Measurements from ENCODE around the gene PIGR.

Gene PIGR

DNA sequence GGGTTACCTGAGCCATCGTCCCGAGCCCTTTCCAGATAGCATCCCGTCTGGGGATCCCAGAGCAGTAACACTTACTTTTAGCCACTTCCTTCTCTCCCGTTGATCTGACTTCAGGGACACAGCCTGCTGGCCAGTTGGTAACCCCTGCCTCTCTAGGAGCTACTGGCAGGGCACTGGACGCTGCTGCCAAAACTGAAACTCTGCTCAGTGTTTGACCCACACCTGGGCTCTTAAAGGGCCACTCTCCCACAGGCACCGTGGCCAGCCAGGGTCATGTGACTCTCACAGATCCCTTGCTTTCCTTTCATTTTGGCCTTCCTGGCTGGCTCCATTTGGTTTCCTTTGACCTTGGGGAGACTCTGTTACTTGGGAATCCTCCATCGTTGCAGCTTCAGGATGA is at the start of gene PIGR:
PIGR (minus strand) TSS at position 206 of the 400 bp plus-strand sequence. CDS start 5,935 bp downstream, outside the sequence.
- no peak for DNase-seq
- in situ Hi-C loops (cut with HindIII; ENCODE audit: low pct_ligation_motif_present, low pct_unique_long_range_greater_than_20kb, low sequenced_read_pairs), result no loop called here

GRCh38 chr1:206992790-206993189 is 46.5 kb upstream of the PIGR start:
- in situ Hi-C loops (cut with HindIII; ENCODE audit: low pct_ligation_motif_present, low pct_unique_long_range_greater_than_20kb, low sequenced_read_pairs), result no loop called here
- no peak for DNase-seq

- in situ Hi-C loops (cut with HindIII; ENCODE audit: low pct_ligation_motif_present, low pct_unique_long_range_greater_than_20kb, low sequenced_read_pairs), result no loop called here
- DNase-seq, result no peak
These were observed 41.6 kb upstream of the PIGR start for GRCh38 chr1:206987873-206988272.

GRCh38 chr1:206986885-206987284 is 40.6 kb upstream of the PIGR start:
- no peak for DNase-seq

GRCh38 chr1:206986402-206986801 is 40.1 kb upstream of the PIGR start:
- no peak for DNase-seq
- in situ Hi-C loops (cut with HindIII; ENCODE audit: low pct_ligation_motif_present, low pct_unique_long_range_greater_than_20kb, low sequenced_read_pairs), result no loop called here

More at GRCh38 chr1:206986885-206987284, 40.6 kb upstream of the PIGR start:
- in situ Hi-C loops (cut with HindIII; ENCODE audit: low pct_ligation_motif_present, low pct_unique_long_range_greater_than_20kb, low sequenced_read_pairs), result no loop called here

DNA sequence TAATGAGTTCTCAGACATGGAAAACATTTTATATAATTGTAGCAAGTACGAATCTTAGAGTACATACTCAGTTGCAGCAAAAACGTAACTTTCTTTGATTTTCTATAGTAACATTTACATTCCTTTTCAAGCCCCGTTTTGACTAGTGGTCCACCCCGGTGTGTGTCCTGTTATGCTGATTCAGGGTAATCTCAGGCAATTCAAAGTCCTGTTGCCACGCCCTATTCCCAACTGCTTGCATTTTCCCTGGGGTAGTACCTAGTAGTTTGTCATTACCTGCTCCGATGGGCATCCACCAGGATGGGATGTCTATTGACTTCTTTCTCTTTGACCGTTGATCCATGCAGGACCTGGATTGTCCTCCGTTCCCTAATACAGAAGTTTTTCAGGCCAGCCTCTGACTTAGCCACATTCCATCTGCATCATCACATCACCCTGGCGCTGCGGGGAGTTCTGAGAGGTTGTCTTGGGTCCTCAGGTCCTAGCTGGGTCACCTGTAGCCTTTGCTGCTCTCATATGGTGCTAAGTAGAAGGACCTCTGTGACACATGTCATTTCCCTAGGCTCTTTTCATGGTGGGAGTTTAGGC is 39.0 kb upstream of the PIGR start:
- in situ Hi-C loops (cut with HindIII; ENCODE audit: low pct_ligation_motif_present, low pct_unique_long_range_greater_than_20kb, low sequenced_read_pairs), result no loop called here
- no peak for DNase-seq

DNA sequence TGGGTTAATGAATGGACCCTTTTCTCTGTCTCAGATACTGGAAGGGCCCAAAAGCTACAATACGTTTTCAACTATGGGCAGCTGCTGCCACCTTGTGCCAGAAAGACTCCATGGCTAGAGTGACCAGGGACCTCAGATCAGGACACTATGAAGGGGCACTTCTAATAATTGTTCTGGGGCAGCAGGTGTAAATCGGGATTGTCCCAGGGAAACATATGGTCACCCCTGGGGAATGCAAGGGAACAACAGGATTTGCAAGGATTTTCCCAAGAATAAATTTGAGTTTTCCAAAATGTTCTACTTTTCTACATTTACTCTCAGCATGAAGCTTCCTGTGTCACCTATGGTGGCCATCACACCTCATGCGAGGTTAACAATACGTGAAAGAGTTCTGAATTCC is 36.0 kb upstream of the PIGR start:
- in situ Hi-C loops (cut with HindIII; ENCODE audit: low pct_ligation_motif_present, low pct_unique_long_range_greater_than_20kb, low sequenced_read_pairs), result no loop called here
- peak; percentile 71 for DNase-seq

- DNase-seq, result peak; percentile 59
- in situ Hi-C loops (cut with HindIII; ENCODE audit: low pct_ligation_motif_present, low pct_unique_long_range_greater_than_20kb, low sequenced_read_pairs), result no loop called here
These were observed 33.2 kb upstream of the PIGR start for GRCh38 chr1:206979379-206980043.

- in situ Hi-C loops (cut with HindIII; ENCODE audit: low pct_ligation_motif_present, low pct_unique_long_range_greater_than_20kb, low sequenced_read_pairs), result no loop called here
- DNase-seq, result no peak
These were observed 32.0 kb upstream of the PIGR start for GRCh38 chr1:206978259-206978658.

DNA sequence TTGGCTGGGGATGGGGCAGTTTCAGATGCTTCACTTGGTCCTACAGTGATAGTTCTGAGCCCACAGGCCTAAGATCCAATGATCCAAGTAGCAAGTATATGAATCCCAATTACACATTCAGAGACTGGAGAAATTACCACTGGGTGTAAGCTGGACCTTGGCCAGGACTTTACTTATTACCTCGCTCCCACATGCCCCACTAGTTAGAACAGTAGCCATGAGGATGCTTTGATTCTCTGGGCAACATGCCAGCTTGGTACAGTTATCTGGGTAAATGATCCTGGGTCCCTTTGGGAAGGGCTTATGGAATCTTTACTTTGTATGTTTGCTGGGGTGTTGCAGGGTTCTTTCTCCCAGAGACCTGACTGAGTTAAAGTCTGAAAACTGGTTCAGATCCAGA is 29.0 kb upstream of the PIGR start:
- in situ Hi-C loops (cut with HindIII; ENCODE audit: low pct_ligation_motif_present, low pct_unique_long_range_greater_than_20kb, low sequenced_read_pairs), result no loop called here
- no peak for DNase-seq

DNA sequence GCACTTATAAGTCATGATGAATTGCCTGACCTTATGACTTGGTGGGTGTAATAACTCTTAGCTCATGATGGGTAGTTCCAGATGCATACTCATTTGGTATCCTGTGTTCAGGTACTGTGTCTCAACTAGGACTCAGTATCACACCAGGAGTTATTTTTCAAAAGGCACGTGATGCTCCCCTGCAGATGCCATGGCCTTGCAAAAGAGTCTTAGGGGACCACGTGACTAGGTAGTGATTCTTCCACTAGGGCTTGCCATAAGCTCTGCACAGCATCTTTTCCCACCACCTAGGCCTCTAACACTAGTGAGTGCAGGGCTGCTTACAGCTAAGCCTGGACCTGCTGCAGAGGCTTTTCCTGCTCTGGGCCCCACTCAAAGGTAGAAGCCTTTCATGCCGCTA is 27.9 kb upstream of the PIGR start:
- in situ Hi-C loops (cut with HindIII; ENCODE audit: low pct_ligation_motif_present, low pct_unique_long_range_greater_than_20kb, low sequenced_read_pairs), result no loop called here

DNA sequence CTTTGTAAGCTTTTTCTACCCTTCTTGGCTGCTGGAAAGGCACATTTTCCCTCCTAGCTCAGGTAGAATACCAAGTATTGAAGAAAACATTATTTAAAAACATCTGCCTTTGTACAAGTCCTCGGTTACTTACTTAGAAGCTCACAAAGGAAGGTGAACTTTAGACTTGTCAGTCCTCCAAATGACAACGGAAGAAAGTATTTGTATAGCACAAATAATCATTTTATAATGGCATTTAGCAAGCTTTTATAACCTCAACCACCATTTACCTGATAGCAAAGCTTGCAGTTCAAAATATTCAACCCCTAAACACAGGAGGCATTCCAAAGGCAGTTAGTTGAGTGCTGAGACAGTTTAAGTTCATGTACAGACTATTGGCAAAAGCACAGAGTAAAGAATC is 26.5 kb upstream of the PIGR start:
- DNase-seq, result no peak
- in situ Hi-C loops (cut with HindIII; ENCODE audit: low pct_ligation_motif_present, low pct_unique_long_range_greater_than_20kb, low sequenced_read_pairs), result no loop called here

More for the DNA sequence above, 27.9 kb upstream of the PIGR start:
- DNase-seq, result no peak

DNA sequence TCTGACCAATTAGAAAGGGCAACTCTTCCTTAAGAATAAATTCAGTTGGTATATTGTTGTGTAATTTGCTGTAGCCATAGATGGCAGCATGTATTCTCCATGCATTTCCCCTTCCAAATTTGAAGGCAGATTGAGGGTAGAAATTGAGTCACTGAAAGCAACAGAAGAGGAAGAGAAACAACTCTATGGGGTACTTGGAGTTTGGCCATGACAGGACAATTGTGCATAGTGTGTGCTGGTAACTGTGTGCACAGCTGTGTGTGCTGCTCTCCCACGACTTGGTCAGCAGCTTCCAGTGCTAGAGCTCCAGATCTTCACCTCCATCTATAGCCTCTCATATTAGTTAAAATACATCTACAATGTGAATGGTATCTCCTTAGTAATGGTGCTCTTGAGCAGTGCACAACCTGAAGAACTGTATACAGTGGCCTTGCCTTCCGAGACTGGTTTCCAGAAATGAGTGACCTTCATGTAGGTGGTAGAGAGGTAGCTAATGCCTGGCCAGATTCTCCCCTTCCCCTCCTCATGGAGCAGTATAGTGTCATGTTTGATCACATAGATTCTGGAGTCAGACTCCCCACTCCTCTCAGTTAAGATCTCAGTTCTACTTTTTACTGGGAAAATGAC is 24.9 kb upstream of the PIGR start:
- DNase-seq, result no peak
- in situ Hi-C loops (cut with HindIII; ENCODE audit: low pct_ligation_motif_present, low pct_unique_long_range_greater_than_20kb, low sequenced_read_pairs), result no loop called here

- in situ Hi-C loops (cut with HindIII; ENCODE audit: low pct_ligation_motif_present, low pct_unique_long_range_greater_than_20kb, low sequenced_read_pairs), result no loop called here
- DNase-seq, result no peak
These were observed 24.2 kb upstream of the PIGR start, which contains the start of gene FCAMR for GRCh38 chr1:206970446-206970845. TSS of gene FCAMR (minus strand) at chr1:206970460. CDS start at chr1:206970125, 335 bp downstream.

DNA sequence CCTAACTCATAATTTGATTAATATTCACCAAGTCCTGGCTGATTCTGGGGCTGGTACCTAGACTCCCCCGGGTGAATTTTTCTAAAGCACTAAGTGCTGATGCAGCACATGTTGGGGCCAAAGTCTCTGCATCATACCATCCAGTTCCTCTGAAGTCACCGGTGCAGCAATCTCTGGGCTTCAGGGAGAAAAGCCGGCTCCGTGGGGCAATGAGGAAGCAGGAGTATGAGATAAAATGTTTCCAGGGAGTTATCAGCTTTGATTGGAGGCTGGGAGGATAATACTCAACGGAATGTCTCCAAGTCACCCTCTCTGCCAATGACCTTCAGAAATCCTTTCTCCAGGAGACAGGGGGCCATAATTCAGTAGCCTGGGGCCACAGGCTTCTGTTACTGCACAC is 22.8 kb upstream of the PIGR start:
- DNase-seq, result no peak
- in situ Hi-C loops (cut with HindIII; ENCODE audit: low pct_ligation_motif_present, low pct_unique_long_range_greater_than_20kb, low sequenced_read_pairs), result no loop called here

GRCh38 chr1:206967096-206967849 is 21.0 kb upstream of the PIGR start:
- peak; percentile 27 for DNase-seq
- in situ Hi-C loops (cut with HindIII; ENCODE audit: low pct_ligation_motif_present, low pct_unique_long_range_greater_than_20kb, low sequenced_read_pairs), result no loop called here

GRCh38 chr1:206965781-206966180 is 19.5 kb upstream of the PIGR start:
- DNase-seq, result no peak
- in situ Hi-C loops (cut with HindIII; ENCODE audit: low pct_ligation_motif_present, low pct_unique_long_range_greater_than_20kb, low sequenced_read_pairs), result no loop called here

DNA sequence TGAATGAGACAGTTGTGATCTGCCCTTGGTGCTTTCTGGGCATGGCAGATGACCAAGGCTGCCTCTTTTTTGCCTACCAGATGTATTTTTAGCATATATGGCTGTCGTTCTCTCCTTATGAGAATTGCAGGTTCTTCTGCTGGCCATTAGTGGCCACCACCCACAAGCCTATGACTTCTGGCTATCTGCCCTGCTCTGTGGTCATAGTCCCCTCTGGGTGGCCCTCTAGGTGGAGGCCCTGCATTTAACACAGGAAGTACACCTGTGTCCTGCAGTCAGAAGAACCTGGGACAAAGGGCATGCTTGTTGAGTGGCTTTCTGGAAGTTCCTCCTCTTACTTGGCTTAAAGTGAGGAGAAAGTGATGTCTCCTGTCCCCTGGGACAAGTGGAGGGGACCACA is 17.5 kb upstream of the PIGR start:
- no peak for DNase-seq
- in situ Hi-C loops (cut with HindIII; ENCODE audit: low pct_ligation_motif_present, low pct_unique_long_range_greater_than_20kb, low sequenced_read_pairs), result no loop called here

GRCh38 chr1:206963119-206963712 is 16.9 kb upstream of the PIGR start:
- in situ Hi-C loops (cut with HindIII; ENCODE audit: low pct_ligation_motif_present, low pct_unique_long_range_greater_than_20kb, low sequenced_read_pairs), result no loop called here
- DNase-seq, result no peak
